GM12892 (cell line): ENCODE measurements around the gene CUTC.

Source experiments
- POLR2A ChIP-seq: IDR thresholded peaks from 2 replicates; pipeline ENCODE4 v1.6.1; 2011; ENCODE audit warnings: low read depth, low read length, control low read depth
- POLR2AphosphoS5 ChIP-seq: IDR thresholded peaks from 2 replicates; pipeline ENCODE4 v1.6.1; 2011; ENCODE audit warnings: low read depth, low read length, control low read depth
- TAF1 ChIP-seq: IDR thresholded peaks from 2 replicates; pipeline ENCODE4 v1.6.1; 2011; ENCODE audit warnings: low read depth, mild to moderate bottlenecking, control low read depth, low read length, borderline replicate concordance

GRCh38 chr10:99798031-99798430, 66.0 kb downstream of the CUTC start:
- no peak for TF ChIP-seq POLR2A
- no peak for TF ChIP-seq TAF1
- no peak for TF ChIP-seq POLR2AphosphoS5
